ENCODE results near the gene PITX1. TPM values are rescaled to one million over a fixed set of nuclear protein-coding genes. Genes with fewer than 3 reads are reported as not detected.

PITX1 gene
- total RNA-seq, 4 donors from 2014 or later, result 0.13 to 0.44 TPM; not detected in 2

GRCh38 chr5:135040034-135040332 is 6.0 kb upstream of the PITX1 start:
- TF ChIP-seq POLR2A (IDR thresholded peaks at IDR 0.05), result no peak
- no peak for TF ChIP-seq CTCF (IDR thresholded peaks at IDR 0.05)
- no peak overlapping the region for H3K4me3 ChIP-seq (replicated peaks in 1 of 3)
- peaks cover 48% of the 10 kb centered on the region for H3K27me3 ChIP-seq

GRCh38 chr5:135039271-135040033 is 5.4 kb upstream of the PITX1 start:
- Histone ChIP-seq H3K9me3 (no peaks in the 10 kb centered on the region), H3K27me3 (peaks cover 53% of the 10 kb centered on the region), H3K4me1 (peaks cover 11 to 15% of the 10 kb centered on the region in 2 donors), H3K4me3 (replicated peaks in 1 of 3) (no peak overlapping the region), H3K36me3 (no peaks in the 10 kb centered on the region), H3K27ac (no peak overlapping the region)
- intact Hi-C loops (cut with DNase I), result loop anchor here (10.0 kb wide), 1 partner anchor 145 kb away; no protein-coding TSS in a partner anchor
- no peak for TF ChIP-seq POLR2A (IDR thresholded peaks at IDR 0.05)
- TF ChIP-seq CTCF (IDR thresholded peaks at IDR 0.05), result no peak
- WGBS, 2 donors, result 3% methylated on average over 42 of the region's 87 CpGs; no CpG with 5 or more reads in 1 of the 2 donors
- DNase-seq, result peak in 1 of 2 donors; percentile 12

More at GRCh38 chr5:135040034-135040332, 6.0 kb upstream of the PITX1 start:
- peaks cover 11 to 15% of the 10 kb centered on the region in 2 donors for H3K4me1 ChIP-seq
- 0 to 10% methylated on average over 2 to 10 of the region's 11 CpGs for WGBS, 2 donors
- intact Hi-C loops (cut with DNase I), result no loop called here
- no peak overlapping the region for H3K27ac ChIP-seq
- DNase-seq, result no peak
- H3K36me3 ChIP-seq, result no peaks in the 10 kb centered on the region
- no peaks in the 10 kb centered on the region for H3K9me3 ChIP-seq

- intact Hi-C loops (cut with DNase I), result loop anchor here (10.0 kb wide), 1 partner anchor 146 kb away; no protein-coding TSS in a partner anchor
- no peaks in the 10 kb centered on the region for H3K36me3 ChIP-seq
- peaks cover 11 to 21% of the 10 kb centered on the region in 2 donors for H3K4me1 ChIP-seq
- H3K27me3 ChIP-seq, result peaks cover 58% of the 10 kb centered on the region
- H3K27ac ChIP-seq, result no peak overlapping the region
- TF ChIP-seq CTCF (IDR thresholded peaks at IDR 0.05), result no peak
- no peak for TF ChIP-seq POLR2A (IDR thresholded peaks at IDR 0.05)
- WGBS, 2 donors, result 6% methylated on average over 28 to 31 of the region's 42 CpGs
- DNase-seq, result no peak
- no peaks in the 10 kb centered on the region for H3K9me3 ChIP-seq
- no peak overlapping the region for H3K4me3 ChIP-seq (replicated peaks in 1 of 3)
These were observed 4.8 kb upstream of the PITX1 start for GRCh38 chr5:135038813-135039270.

GRCh38 chr5:135038205-135038812 is 4.3 kb upstream of the PITX1 start:
- intact Hi-C loops (cut with DNase I), result loop anchor here (10.0 kb wide), 1 partner anchor 146 kb away; no protein-coding TSS in a partner anchor
- Histone ChIP-seq H3K27me3 (peaks cover 63% of the 10 kb centered on the region), H3K9me3 (no peaks in the 10 kb centered on the region), H3K4me1 (peaks cover 14 to 26% of the 10 kb centered on the region in 2 donors), H3K27ac (no peak overlapping the region), H3K36me3 (no peaks in the 10 kb centered on the region), H3K4me3 (replicated peaks in 1 of 3) (no peak overlapping the region)
- WGBS, 2 donors, result 23% methylated on average over 17 to 20 of the region's 20 CpGs
- TF ChIP-seq POLR2A (IDR thresholded peaks at IDR 0.05) (no peak), CTCF (IDR thresholded peaks at IDR 0.05) (no peak)
- no peak for DNase-seq
